Erythroblast (primary cell): ENCODE measurements around the gene SLC25A13.

ENCODE experiments used
- GATA1 ChIP-seq: IDR thresholded peaks from 2 replicates; pipeline ENCODE4 v1.6.1; 2011; ENCODE audit warnings: low read depth, mild to moderate bottlenecking, control low read depth, low read length, moderate library complexity
- POLR2A ChIP-seq: IDR thresholded peaks from 2 replicates; pipeline ENCODE4 v1.6.1; 2011; ENCODE audit warnings: mild to moderate bottlenecking, low read length

DNA sequence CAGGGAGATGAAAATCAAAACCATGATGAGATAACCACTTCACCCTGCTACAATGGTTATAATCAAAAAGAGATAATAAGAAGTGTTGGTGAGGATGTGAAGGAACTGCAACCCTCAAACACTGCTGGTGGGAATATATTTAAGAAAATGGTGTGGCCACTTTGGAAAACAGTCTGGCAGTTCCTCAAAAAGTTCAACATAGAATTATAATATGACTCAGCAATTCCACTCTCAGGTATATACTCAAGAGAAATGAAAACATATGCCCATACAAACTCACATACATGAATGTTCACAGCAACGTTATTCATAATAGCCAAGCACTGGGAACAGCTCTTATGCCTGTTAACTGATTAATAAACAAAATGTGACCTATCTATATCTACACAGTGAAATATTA is 104.8 kb downstream of the SLC25A13 start:
- TF ChIP-seq POLR2A (no peak), GATA1 (no peak)
